ENCODE results near the gene MMP14. TPM values are rescaled to one million over a fixed set of nuclear protein-coding genes. Genes with fewer than 3 reads are reported as not detected.

The MMP14 gene
- total RNA-seq, 2 experiments from 2014 or later: 2.8 to 9.0 TPM

GRCh38 chr14:22875748-22876319 is 39.4 kb downstream of the MMP14 start:
- Histone ChIP-seq H3K4me3 (ENCODE audit: low read depth, low read length, poor library complexity, severe bottlenecking) (no peak overlapping the region), H3K79me2 (ENCODE audit: insufficient read depth, low read depth, low read length) (peaks cover 19% of the 10 kb centered on the region), H3K9me2 (ENCODE audit: insufficient read depth, low read length) (no peaks in the 10 kb centered on the region), H3K4me2 (ENCODE audit: low read length) (no peak overlapping the region), H4K20me1 (ENCODE audit: insufficient read depth, low read length) (no peaks in the 10 kb centered on the region), H3K27ac (ENCODE audit: low read depth, low read length, poor library complexity, severe bottlenecking) (no peak overlapping the region), H3K4me1 (ENCODE audit: insufficient read depth, low read length, poor library complexity, severe bottlenecking) (peaks cover 14% of the 10 kb centered on the region), H3K36me3 (ENCODE audit: insufficient read depth, low read length) (peaks cover 69% of the 10 kb centered on the region), H3K9me3 (ENCODE audit: low read length) (no peaks in the 10 kb centered on the region), H2AFZ (ENCODE audit: low read length) (no peak overlapping the region)
- intact Hi-C loops (cut with micrococcal nuclease; ENCODE audit: unreplicated experiment): no loop called here
- ChIA-PET POLR2A (interaction anchor here (0.5 kb wide), 1 partner anchor 121 kb away, joined by 3 read pairs; no protein-coding TSS in a partner anchor), CTCF (ENCODE audit: unreplicated experiment) (interaction anchor here (0.7 kb wide), 1 partner anchor 11 kb away, joined by 3 read pairs; no protein-coding TSS in a partner anchor)
- TF ChIP-seq CTCF (conservative IDR thresholded peaks at IDR 0.05; ENCODE audit: low read length): no peak
- TF ChIP-seq EZH2phosphoT487 (IDR thresholded peaks at IDR 0.05; ENCODE audit: borderline replicate concordance, low read depth, low read length): no peak
- no peak for DNase-seq (ENCODE audit: low spot score)
- no TSS peak for BruUV-seq (replicated peaks)

GRCh38 chr14:22877000-22877501 is 40.7 kb downstream of the MMP14 start:
- H2AFZ ChIP-seq (ENCODE audit: low read length): no peak overlapping the region
- no peaks in the 10 kb centered on the region for H3K9me3 ChIP-seq (ENCODE audit: low read length)
- H3K4me2 ChIP-seq (ENCODE audit: low read length): no peak overlapping the region
- no TSS peak for BruUV-seq (replicated peaks)
- H3K4me1 ChIP-seq (ENCODE audit: insufficient read depth, low read length, poor library complexity, severe bottlenecking): peaks cover 22% of the 10 kb centered on the region
- CTCF ChIA-PET (ENCODE audit: unreplicated experiment): no interaction called here
- peaks cover 19% of the 10 kb centered on the region for H3K79me2 ChIP-seq (ENCODE audit: insufficient read depth, low read depth, low read length)
- POLR2A ChIA-PET: no interaction called here
- peaks cover 69% of the 10 kb centered on the region for H3K36me3 ChIP-seq (ENCODE audit: insufficient read depth, low read length)
- intact Hi-C loops (cut with micrococcal nuclease; ENCODE audit: unreplicated experiment): no loop called here
- H3K4me3 ChIP-seq (ENCODE audit: low read depth, low read length, poor library complexity, severe bottlenecking): no peak overlapping the region
- DNase-seq (ENCODE audit: low spot score): no peak
- no peaks in the 10 kb centered on the region for H3K9me2 ChIP-seq (ENCODE audit: insufficient read depth, low read length)
- H4K20me1 ChIP-seq (ENCODE audit: insufficient read depth, low read length): no peaks in the 10 kb centered on the region
- TF ChIP-seq CTCF (conservative IDR thresholded peaks at IDR 0.05; ENCODE audit: low read length) (no peak), EZH2phosphoT487 (IDR thresholded peaks at IDR 0.05; ENCODE audit: borderline replicate concordance, low read depth, low read length) (no peak)
- no peak overlapping the region for H3K27ac ChIP-seq (ENCODE audit: low read depth, low read length, poor library complexity, severe bottlenecking)
